Spinal cord (tissue), 10 donors: ENCODE data around the gene CNTN2. TPM values are rescaled to one million over a fixed set of nuclear protein-coding genes. Genes with fewer than 3 reads are reported as not detected.

ENCODE experiments used
- DNase-seq, 6 donors: peaks; one replicate each; pipeline versions ENCODE4 v3.0.0 to v3.0.0-alpha.2; 2013 to 2015; ENCODE audit warnings: low spot score in 6 of 6, low read depth in 4 of 6
- H3K27ac ChIP-seq: one replicate; pipeline ENCODE4 v1.5.1; 2013; ENCODE audit warnings: low read depth, low read length, control low read depth
- H3K27me3 ChIP-seq: one replicate; pipeline ENCODE4 v1.6.1; 2013; ENCODE audit warnings: low read length; ENCODE audit not compliant: control insufficient read depth, insufficient read depth
- H3K36me3 ChIP-seq: one replicate; pipeline ENCODE4 v1.6.1; 2013; ENCODE audit warnings: low read length; ENCODE audit not compliant: control insufficient read depth, insufficient read depth
- H3K4me1 ChIP-seq: one replicate; pipeline ENCODE4 v1.6.1; 2013; ENCODE audit warnings: low read length; ENCODE audit not compliant: control insufficient read depth, insufficient read depth
- H3K4me3 ChIP-seq: one replicate; pipeline ENCODE4 v1.5.1; 2013; ENCODE audit warnings: low read depth, low read length, control low read depth
- H3K9me3 ChIP-seq: one replicate; pipeline ENCODE4 v1.6.1; 2013; ENCODE audit warnings: low read length; ENCODE audit not compliant: control insufficient read depth, insufficient read depth
- WGBS: methylation state at CpG from one replicate; pipeline ENCODE4 v1.1.5; 2013; ENCODE audit warnings: missing lambda C conversion rate; ENCODE audit not compliant: insufficient coverage; 5-methylcytosine and 5-hydroxymethylcytosine counted together
- polyA plus RNA-seq, 2 donors: library from polyadenylated mRNA; unstranded; fragments of 120-200 nt; gene quantifications; one replicate each; pipeline ENCODE4 v1.2.1, GENCODE V29; 2013; ENCODE audit not compliant: insufficient read length in 2 of 2
- total RNA-seq, 2 donors: library from RNA; depleted of rRNA in 1 of 2; stranded (reverse); fragments of 120-200 nt in 1 of 2; fragments of >200 nt in 1 of 2; gene quantifications; one replicate each; pipeline versions ENCODE4 v1.2.3 to v1.2.4, GENCODE V29; 2013 to 2014
- donor health status: healthy.

The CNTN2 gene
- total and polyA plus RNA-seq, 4 donors, result 16.1 to 48.3 (median 41.3) TPM

GRCh38 chr1:205048382-205048781, 5.4 kb downstream of the CNTN2 start:
- Histone ChIP-seq H3K27ac (no peak overlapping the region), H3K36me3 (peaks cover 6% of the 10 kb centered on the region), H3K4me1 (peaks cover 70% of the 10 kb centered on the region), H3K27me3 (peaks cover 8% of the 10 kb centered on the region), H3K4me3 (no peak overlapping the region), H3K9me3 (no peaks in the 10 kb centered on the region)
- WGBS, result 31% methylated on average over 7 of the region's 9 CpGs
- DNase-seq, result peak in 2 of 6 donors; percentile 56 to 64

GRCh38 chr1:205049479-205049878, 6.5 kb downstream of the CNTN2 start:
- no peaks in the 10 kb centered on the region for H3K9me3 ChIP-seq
- H3K36me3 ChIP-seq, result peaks cover 14% of the 10 kb centered on the region
- H3K4me1 ChIP-seq, result peaks cover 59% of the 10 kb centered on the region
- WGBS, result 62% methylated on average over 6 of the region's 6 CpGs
- peaks cover 5% of the 10 kb centered on the region for H3K27me3 ChIP-seq
- H3K4me3 ChIP-seq, result no peak overlapping the region
- no peak overlapping the region for H3K27ac ChIP-seq
- no peak for DNase-seq

GRCh38 chr1:205052690-205053089, 9.7 kb downstream of the CNTN2 start:
- no peaks in the 10 kb centered on the region for H3K9me3 ChIP-seq
- peaks cover 38% of the 10 kb centered on the region for H3K4me1 ChIP-seq
- DNase-seq, result no peak
- H3K27ac ChIP-seq, result no peak overlapping the region
- 61% methylated on average over 5 of the region's 11 CpGs for WGBS
- H3K4me3 ChIP-seq, result no peak overlapping the region
- H3K36me3 ChIP-seq, result peaks cover 22% of the 10 kb centered on the region
- H3K27me3 ChIP-seq, result no peaks in the 10 kb centered on the region

- Histone ChIP-seq H3K27ac (no peak overlapping the region), H3K9me3 (no peaks in the 10 kb centered on the region), H3K36me3 (peaks cover 28% of the 10 kb centered on the region), H3K4me1 (peaks cover 32% of the 10 kb centered on the region), H3K27me3 (no peaks in the 10 kb centered on the region), H3K4me3 (no peak overlapping the region)
- no peak for DNase-seq
- 98% methylated on average over 5 of the region's 5 CpGs for WGBS
Measured at GRCh38 chr1:205053296-205053695, 10.3 kb downstream of the CNTN2 start.

GRCh38 chr1:205054013-205054412, 11.0 kb downstream of the CNTN2 start:
- H3K27me3 ChIP-seq, result no peaks in the 10 kb centered on the region
- H3K9me3 ChIP-seq, result no peaks in the 10 kb centered on the region
- H3K4me3 ChIP-seq, result no peak overlapping the region
- peaks cover 36% of the 10 kb centered on the region for H3K36me3 ChIP-seq
- 41% methylated on average over 7 of the region's 7 CpGs for WGBS
- no peak for DNase-seq
- no peak overlapping the region for H3K27ac ChIP-seq
- H3K4me1 ChIP-seq, result peaks cover 25% of the 10 kb centered on the region

GRCh38 chr1:205056188-205056611, 13.2 kb downstream of the CNTN2 start:
- 67% methylated on average over 7 of the region's 13 CpGs for WGBS
- peaks cover 22% of the 10 kb centered on the region for H3K4me1 ChIP-seq
- no peaks in the 10 kb centered on the region for H3K27me3 ChIP-seq
- H3K27ac ChIP-seq, result no peak overlapping the region
- no peaks in the 10 kb centered on the region for H3K9me3 ChIP-seq
- peak in 1 of 6 donors; percentile 19 for DNase-seq
- no peak overlapping the region for H3K4me3 ChIP-seq
- H3K36me3 ChIP-seq, result peaks cover 49% of the 10 kb centered on the region

GRCh38 chr1:205056956-205057568, 14.1 kb downstream of the CNTN2 start:
- Histone ChIP-seq H3K4me3 (no peak overlapping the region), H3K27ac (no peak overlapping the region), H3K36me3 (peaks cover 57% of the 10 kb centered on the region), H3K27me3 (no peaks in the 10 kb centered on the region), H3K4me1 (peaks cover 26% of the 10 kb centered on the region), H3K9me3 (no peaks in the 10 kb centered on the region)
- no peak for DNase-seq
- 87% methylated on average over 5 of the region's 6 CpGs for WGBS

GRCh38 chr1:205057808-205058575, 15.0 kb downstream of the CNTN2 start:
- WGBS, result 85% methylated on average over 14 of the region's 19 CpGs
- Histone ChIP-seq H3K27me3 (no peaks in the 10 kb centered on the region), H3K36me3 (peaks cover 56% of the 10 kb centered on the region), H3K27ac (no peak overlapping the region), H3K9me3 (no peaks in the 10 kb centered on the region), H3K4me1 (peaks cover 21% of the 10 kb centered on the region), H3K4me3 (no peak overlapping the region)
- DNase-seq, result no peak

GRCh38 chr1:205058853-205059252, 15.8 kb downstream of the CNTN2 start:
- H3K4me1 ChIP-seq, result peaks cover 21% of the 10 kb centered on the region
- no peak overlapping the region for H3K27ac ChIP-seq
- WGBS, result 93% methylated on average over 12 of the region's 12 CpGs
- H3K27me3 ChIP-seq, result no peaks in the 10 kb centered on the region
- no peak overlapping the region for H3K4me3 ChIP-seq
- no peak for DNase-seq
- H3K9me3 ChIP-seq, result no peaks in the 10 kb centered on the region
- peaks cover 56% of the 10 kb centered on the region for H3K36me3 ChIP-seq

GRCh38 chr1:205059660-205060059, 16.6 kb downstream of the CNTN2 start:
- Histone ChIP-seq H3K36me3 (peaks cover 55% of the 10 kb centered on the region), H3K27ac (no peak overlapping the region)
- WGBS, result 93% methylated on average over 5 of the region's 6 CpGs

More at GRCh38 chr1:205059660-205060059, 16.6 kb downstream of the CNTN2 start:
- no peak for DNase-seq
- no peak overlapping the region for H3K4me3 ChIP-seq
- no peaks in the 10 kb centered on the region for H3K9me3 ChIP-seq
- H3K4me1 ChIP-seq, result peaks cover 21% of the 10 kb centered on the region
- no peaks in the 10 kb centered on the region for H3K27me3 ChIP-seq
